HepG2 (cell line): Measurements from ENCODE around the gene ATOH8. TPM values are rescaled to one million over a fixed set of nuclear protein-coding genes. Genes with fewer than 3 reads are reported as not detected.

Experiments used
- ATAC-seq: fragments of 200-7000 bp; cut with Tn5 transposase; 3 replicates; pipeline ENCODE4 v1.9.1; 2020; ENCODE audit warnings: mild to moderate bottlenecking, moderate library complexity
- BruUV-seq: library from RNA; stranded (reverse); fragments of 400-500 nt; replicated peaks from 2 replicates; lab custom pipeline; 2021; lab: Mats Ljungman, UMichigan
- CTCF ChIA-PET: fragments of 300-600 bp; formaldehyde crosslinking; extraction: SDS; loops from one replicate; lab custom pipeline; 2021; ENCODE audit warnings: low total read pairs, inconsistent platforms, low intra/inter-chr PET ratio; lab: Yijun Ruan, JAX
- POLR2A ChIA-PET: fragments of 350-600 bp; sonication (Branson Sonifier 250); formaldehyde crosslinking; loops from one replicate; lab custom pipeline; 2020; ENCODE audit warnings: antibody characterized with exemption, inconsistent platforms; lab: Yijun Ruan, JAX
- DNase-seq: peaks from one replicate; pipeline ENCODE4 v3.0.0-alpha.2; 2015; ENCODE audit warnings: low spot score
- FAIRE-seq: peaks from 3 replicates; lab custom pipeline; 2011; peaks lifted over from hg19 to GRCh38; lab: Jason Lieb, UNC
- H2AFZ ChIP-seq: one replicate; pipeline ENCODE4 v1.6.1; 2011; ENCODE audit warnings: low read length, inconsistent platforms
- H3K27ac ChIP-seq: fragments of 300-600 bp; 3 replicates; pipeline ENCODE4 v1.8.0; 2011; ENCODE audit warnings: mixed run types, mild to moderate bottlenecking, mixed read lengths, low read length, inconsistent platforms; ENCODE audit not compliant: insufficient read depth; ENCODE audit errors: extremely low read length
- H3K27me3 ChIP-seq, 2 experiments: fragments of 200-600 bp in 1 of 2; 2 replicates in 1 of 2; 3 replicates in 1 of 2; pipeline versions ENCODE4 v1.6.0 to v1.8.0; 2011; ENCODE audit warnings: low read length in 2 of 2, mild to moderate bottlenecking in 2 of 2, moderate library complexity in 2 of 2, inconsistent platforms in 1 of 2; ENCODE audit not compliant: insufficient read depth in 2 of 2, control insufficient read depth in 1 of 2
- H3K36me3 ChIP-seq, 2 experiments: fragments of 200-600 bp in 1 of 2; replicated peaks in 1 of 2; 2 replicates in 1 of 2; 3 replicates in 1 of 2; pipeline versions ENCODE4 v1.5.1 to v1.8.0; 2011; ENCODE audit warnings: low read length in 2 of 2, inconsistent platforms in 1 of 2; ENCODE audit not compliant: insufficient read depth in 2 of 2, control insufficient read depth in 1 of 2
- H3K4me1 ChIP-seq: 2 replicates; pipeline ENCODE4 v1.5.1; 2012; ENCODE audit warnings: low read length, inconsistent platforms; ENCODE audit not compliant: insufficient read depth
- H3K4me2 ChIP-seq: 2 replicates; pipeline ENCODE4 v1.6.0; 2011; ENCODE audit warnings: low read depth, low read length, inconsistent platforms
- H3K4me3 ChIP-seq, 3 experiments: fragments of 200-600 bp in 1 of 3; sonication (generic), shearing (Covaris generic) in 1 of 3; replicated peaks in 1 of 3; 2 replicates each; pipeline ENCODE4 v1.5.1; 2011 to 2016; ENCODE audit warnings: low read length in 3 of 3, inconsistent platforms in 2 of 3, low read depth in 2 of 3, mild to moderate bottlenecking in 2 of 3, control low read depth in 1 of 3, mixed read lengths in 1 of 3; ENCODE audit not compliant: insufficient read depth in 1 of 3
- H3K79me2 ChIP-seq: one replicate; pipeline ENCODE4 v1.6.1; 2011; ENCODE audit warnings: low read length, inconsistent platforms; ENCODE audit not compliant: insufficient read depth
- H3K9ac ChIP-seq: 2 replicates; pipeline ENCODE4 v1.6.0; 2011; ENCODE audit warnings: mild to moderate bottlenecking, low read depth, low read length, inconsistent platforms; ENCODE audit not compliant: insufficient read depth
- H3K9me3 ChIP-seq: 2 replicates; pipeline ENCODE4 v1.5.1; 2012; ENCODE audit warnings: mild to moderate bottlenecking, low read length
- H4K20me1 ChIP-seq: 2 replicates; pipeline ENCODE4 v1.6.0; 2011; ENCODE audit warnings: inconsistent platforms, mild to moderate bottlenecking, low read length, moderate library complexity; ENCODE audit not compliant: insufficient read depth
- ATF7-NPFF ChIP-seq: sonication (generic); formaldehyde crosslinking; IDR thresholded peaks from 2 replicates; pipeline ENCODE4 v1.8.1; 2023; ENCODE audit warnings: mild to moderate bottlenecking, low read depth, missing genetic modification reagents, moderate library complexity
- CREM ChIP-seq, 2 experiments: sonication (generic) in 1 of 2; formaldehyde crosslinking in 1 of 2; IDR thresholded peaks; 2 replicates each; pipeline versions ENCODE4 v1.4.0 to v1.6.1; 2016 to 2020; ENCODE audit warnings: antibody characterized with exemption in 1 of 2, mild to moderate bottlenecking in 1 of 2, missing genetic modification reagents in 1 of 2
- DR1 ChIP-seq: sonication (generic); formaldehyde crosslinking; IDR thresholded peaks from 2 replicates; pipeline ENCODE4 v1.8.0; 2021; ENCODE audit warnings: mild to moderate bottlenecking, missing genetic modification reagents, inconsistent platforms
- FOXK1 ChIP-seq: sonication (generic); formaldehyde crosslinking; IDR thresholded peaks from 2 replicates; pipeline ENCODE4 v1.4.0; 2020; ENCODE audit warnings: low read depth, missing genetic modification reagents, borderline replicate concordance
- FOXP1 ChIP-seq, 2 experiments: fragments of 450-650 bp in 1 of 2; IDR thresholded peaks; 2 replicates each; pipeline ENCODE4 v1.6.1; 2017 to 2018; ENCODE audit warnings: antibody characterized with exemption in 1 of 2
- KAT7 ChIP-seq: IDR thresholded peaks from 2 replicates; pipeline ENCODE4 v1.6.1; 2018; ENCODE audit warnings: borderline replicate concordance, missing compliant biosample characterization
- KLF16 ChIP-seq, 2 experiments: sonication (generic) in 1 of 2; formaldehyde crosslinking in 1 of 2; IDR thresholded peaks; 2 replicates each; pipeline versions ENCODE4 v1.6.1 to v1.8.0; 2016 to 2023; ENCODE audit warnings: missing genetic modification reagents in 2 of 2, missing compliant biosample characterization in 1 of 2
- PLRG1 ChIP-seq: fragments of 450-650 bp; conservative IDR thresholded peaks from 2 replicates; pipeline ENCODE4 v1.6.1; 2016
- SMARCC2 ChIP-seq: fragments of 450-650 bp; IDR thresholded peaks from 2 replicates; pipeline ENCODE4 v1.6.1; 2017; ENCODE audit warnings: antibody characterized with exemption, mild to moderate bottlenecking
- TBX3 ChIP-seq: fragments of 450-650 bp; IDR thresholded peaks from 2 replicates; pipeline ENCODE4 v1.6.1; 2017; ENCODE audit warnings: antibody characterized with exemption, mild to moderate bottlenecking, inconsistent platforms, borderline replicate concordance
- ZMYM4 ChIP-seq: sonication (generic); formaldehyde crosslinking; IDR thresholded peaks from 2 replicates; pipeline ENCODE4 v1.8.1; 2023; ENCODE audit warnings: mild to moderate bottlenecking, missing genetic modification reagents
- ZNF20 ChIP-seq: sonication (generic); formaldehyde crosslinking; IDR thresholded peaks from 2 replicates; pipeline ENCODE4 v1.4.0; 2020; ENCODE audit warnings: mild to moderate bottlenecking, moderate library complexity, missing genetic modification reagents
- ZNF720 ChIP-seq: sonication (generic); formaldehyde crosslinking; IDR thresholded peaks from 2 replicates; pipeline ENCODE4 v1.4.0; 2020; ENCODE audit warnings: missing genetic modification reagents
- ZNF776 ChIP-seq: sonication (generic); formaldehyde crosslinking; IDR thresholded peaks from 2 replicates; pipeline ENCODE4 v1.4.0; 2020; ENCODE audit warnings: mild to moderate bottlenecking, missing genetic modification reagents
- WGBS: methylation state at CpG from one replicate; pipeline ENCODE4 v1.1.6; 2017; ENCODE audit warnings: low lambda C conversion rate; 5-methylcytosine and 5-hydroxymethylcytosine counted together
- in situ Hi-C: cut with HindIII; loops from 2 replicates; pipeline ENCODE4 v1.10.0; 2017; ENCODE audit warnings: low pct_unique_long_range_greater_than_20kb; ENCODE audit not compliant: extremely low pct_ligation_motif_present
- intact Hi-C: fragments of 100-400 bp; cut with micrococcal nuclease; formaldehyde crosslinking; loops from one replicate; pipeline ENCODE4 v1.10.0; 2022; ENCODE audit not compliant: unreplicated experiment
- polyA plus RNA-seq, 8 experiments: library from polyadenylated mRNA; depleted of rRNA in 3 of 8; stranded (reverse) in 7 of 8; unstranded in 1 of 8; fragments of >200 nt; fragmentation: Illumina TruSeq in 4 of 8; extraction: Trizol in 4 of 8; gene quantifications; 2 replicates each; pipeline versions ENCODE4 v1.2.1 to v1.2.3, GENCODE V29; 2011 to 2016; ENCODE audit warnings: low read depth in 4 of 8, missing spikeins in 1 of 8, mixed read lengths in 1 of 8; ENCODE audit not compliant: insufficient read depth in 1 of 8
- total RNA-seq, 5 experiments: library from RNA; depleted of rRNA; stranded (reverse); fragments of >200 nt; fragmentation: Illumina TruSeq; extraction: Trizol; gene quantifications; 2 replicates each; pipeline ENCODE4 v1.2.3, GENCODE V29; 2016; ENCODE audit warnings: low read depth in 1 of 5
- TF ChIP-seq, protein P1 (sequence below): sonication (generic); formaldehyde crosslinking; IDR thresholded peaks from 2 replicates; pipeline ENCODE4 v1.4.0; 2020; ENCODE audit warnings: missing genetic modification reagents
- TF ChIP-seq, protein P2 (sequence below): sonication (generic); formaldehyde crosslinking; conservative IDR thresholded peaks from 2 replicates; pipeline ENCODE4 v1.4.0; 2020; ENCODE audit warnings: missing genetic modification reagents

Gene ATOH8
- total and polyA plus RNA-seq, 2 of the 13 experiments (the other 11 are each of a cell fraction or from before 2014, with no cell fraction given), result 0.13 to 0.61 TPM

DNA sequence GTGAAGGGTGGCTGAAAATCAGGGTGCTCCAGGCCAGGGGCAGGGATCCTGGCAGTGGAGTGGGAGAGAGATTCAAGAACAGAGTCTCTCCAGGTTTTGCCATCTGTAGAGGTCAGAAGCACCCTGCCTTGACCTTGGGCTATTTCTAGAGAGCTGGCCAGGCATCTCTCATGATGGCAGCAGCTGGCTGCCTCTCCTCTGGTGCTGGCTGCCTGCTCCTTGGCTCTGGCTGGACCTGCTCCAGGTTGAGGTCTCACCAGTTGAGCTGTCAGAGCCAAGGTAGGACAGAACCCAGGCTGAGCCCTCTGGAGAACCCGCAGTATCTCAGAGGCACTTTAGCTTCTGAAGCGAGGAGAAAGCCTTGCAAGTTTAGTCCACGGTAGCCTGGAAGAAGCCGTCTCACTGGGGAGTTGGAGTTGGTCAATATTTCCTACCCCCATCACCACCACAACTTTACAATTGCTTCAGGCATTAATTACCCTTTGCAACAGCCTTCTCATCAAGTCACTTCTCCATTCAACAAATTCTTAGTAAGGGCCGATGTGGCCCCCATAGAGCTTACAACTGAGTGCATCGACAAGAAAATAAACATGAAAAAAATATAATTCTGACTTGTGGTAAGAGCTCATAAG is 34.1 kb upstream of the ATOH8 start:
- H3K27me3 ChIP-seq, result peaks cover 3 to 25% of the 10 kb centered on the region in 2 experiments; a peak in 3 of 5 replicates
- H3K79me2 ChIP-seq, result no peaks in the 10 kb centered on the region
- ATAC-seq (no peak), FAIRE-seq (no peak), DNase-seq (no peak)
- CTCF ChIA-PET, result no interaction called here
- no peak overlapping the region for H2AFZ ChIP-seq
- intact Hi-C loops (no loop called here), in situ Hi-C loops (no loop called here)
- TF ChIP-seq DR1 (CRISPR knock-in tag), result no peak
- TF ChIP-seq, protein P1, sequence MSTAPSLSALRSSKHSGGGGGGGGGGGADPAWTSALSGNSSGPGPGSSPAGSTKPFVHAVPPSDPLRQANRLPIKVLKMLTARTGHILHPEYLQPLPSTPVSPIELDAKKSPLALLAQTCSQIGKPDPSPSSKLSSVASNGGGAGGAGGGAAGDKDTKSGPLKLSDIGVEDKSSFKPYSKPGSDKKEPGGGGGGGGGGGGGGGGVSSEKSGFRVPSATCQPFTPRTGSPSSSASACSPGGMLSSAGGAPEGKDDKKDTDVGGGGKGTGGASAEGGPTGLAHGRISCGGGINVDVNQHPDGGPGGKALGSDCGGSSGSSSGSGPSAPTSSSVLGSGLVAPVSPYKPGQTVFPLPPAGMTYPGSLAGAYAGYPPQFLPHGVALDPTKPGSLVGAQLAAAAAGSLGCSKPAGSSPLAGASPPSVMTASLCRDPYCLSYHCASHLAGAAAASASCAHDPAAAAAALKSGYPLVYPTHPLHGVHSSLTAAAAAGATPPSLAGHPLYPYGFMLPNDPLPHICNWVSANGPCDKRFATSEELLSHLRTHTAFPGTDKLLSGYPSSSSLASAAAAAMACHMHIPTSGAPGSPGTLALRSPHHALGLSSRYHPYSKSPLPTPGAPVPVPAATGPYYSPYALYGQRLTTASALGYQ (CRISPR knock-in tag), result no peak
- TF ChIP-seq SMARCC2, result no peak
- no peak for TF ChIP-seq ATF7-NPFF
- no peak for TF ChIP-seq CREM (IDR thresholded peaks at IDR 0.05)
- no peak for TF ChIP-seq CREM (CRISPR knock-in tag; IDR thresholded peaks at IDR 0.05)
- TF ChIP-seq KAT7 (CRISPR knock-in tag), result no peak
- TF ChIP-seq ZNF20, result no peak
- TF ChIP-seq FOXP1 (IDR thresholded peaks at IDR 0.05), result no peak
- no peak for TF ChIP-seq FOXP1 (CRISPR knock-in tag; IDR thresholded peaks at IDR 0.05)
- TF ChIP-seq PLRG1, result no peak
- TF ChIP-seq KLF16 (CRISPR knock-in tag; IDR thresholded peaks at IDR 0.05), result no peak
- no peak for TF ChIP-seq ZMYM4 (CRISPR knock-in tag)
- TF ChIP-seq, protein P2, sequence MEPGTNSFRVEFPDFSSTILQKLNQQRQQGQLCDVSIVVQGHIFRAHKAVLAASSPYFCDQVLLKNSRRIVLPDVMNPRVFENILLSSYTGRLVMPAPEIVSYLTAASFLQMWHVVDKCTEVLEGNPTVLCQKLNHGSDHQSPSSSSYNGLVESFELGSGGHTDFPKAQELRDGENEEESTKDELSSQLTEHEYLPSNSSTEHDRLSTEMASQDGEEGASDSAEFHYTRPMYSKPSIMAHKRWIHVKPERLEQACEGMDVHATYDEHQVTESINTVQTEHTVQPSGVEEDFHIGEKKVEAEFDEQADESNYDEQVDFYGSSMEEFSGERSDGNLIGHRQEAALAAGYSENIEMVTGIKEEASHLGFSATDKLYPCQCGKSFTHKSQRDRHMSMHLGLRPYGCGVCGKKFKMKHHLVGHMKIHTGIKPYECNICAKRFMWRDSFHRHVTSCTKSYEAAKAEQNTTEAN (CRISPR knock-in tag), result no peak
- no peak for TF ChIP-seq ZNF776
- TF ChIP-seq TBX3, result no peak
- TF ChIP-seq FOXK1, result no peak
- TF ChIP-seq ZNF720 (CRISPR knock-in tag), result no peak
- no peak overlapping the region for H3K4me2 ChIP-seq
- H4K20me1 ChIP-seq, result no peaks in the 10 kb centered on the region
- no peaks in the 10 kb centered on the region for H3K36me3 ChIP-seq
- no peak overlapping the region for H3K27ac ChIP-seq
- peaks cover 11% of the 10 kb centered on the region; the same call in 1 of the 2 replicates for H3K4me1 ChIP-seq
- no peaks in the 10 kb centered on the region for H3K9me3 ChIP-seq
- H3K4me3 ChIP-seq, result no peak overlapping the region
- WGBS, result 35% methylated on average over 6 of the region's 6 CpGs
- no peak overlapping the region for H3K9ac ChIP-seq
- POLR2A ChIA-PET, result no interaction called here
- BruUV-seq, result no TSS peak
